ENCODE measurements around the gene SEC22A. TPM values are rescaled to one million over a fixed set of nuclear protein-coding genes. Genes with fewer than 3 reads are reported as not detected.

The SEC22A gene
- total and polyA plus RNA-seq, 12 donors = 2.9 to 13.6 (median 10.0) TPM

- WGBS, 2 donors = 39 to 41% methylated on average over 10 of the region's 10 CpGs
- Histone ChIP-seq H3K36me3 (no peaks in the 10 kb centered on the region), H3K9me3 (peaks cover 0 to 6% (median 0%) of the 10 kb centered on the region in 11 donors), H3K27ac (no peak overlapping the region), H3K4me3 (no peak overlapping the region), H3K27me3 (no peaks in the 10 kb centered on the region), H3K4me1 (peaks cover 0 to 14% (median 7%) of the 10 kb centered on the region in 9 donors)
- TF ChIP-seq, protein P1, sequence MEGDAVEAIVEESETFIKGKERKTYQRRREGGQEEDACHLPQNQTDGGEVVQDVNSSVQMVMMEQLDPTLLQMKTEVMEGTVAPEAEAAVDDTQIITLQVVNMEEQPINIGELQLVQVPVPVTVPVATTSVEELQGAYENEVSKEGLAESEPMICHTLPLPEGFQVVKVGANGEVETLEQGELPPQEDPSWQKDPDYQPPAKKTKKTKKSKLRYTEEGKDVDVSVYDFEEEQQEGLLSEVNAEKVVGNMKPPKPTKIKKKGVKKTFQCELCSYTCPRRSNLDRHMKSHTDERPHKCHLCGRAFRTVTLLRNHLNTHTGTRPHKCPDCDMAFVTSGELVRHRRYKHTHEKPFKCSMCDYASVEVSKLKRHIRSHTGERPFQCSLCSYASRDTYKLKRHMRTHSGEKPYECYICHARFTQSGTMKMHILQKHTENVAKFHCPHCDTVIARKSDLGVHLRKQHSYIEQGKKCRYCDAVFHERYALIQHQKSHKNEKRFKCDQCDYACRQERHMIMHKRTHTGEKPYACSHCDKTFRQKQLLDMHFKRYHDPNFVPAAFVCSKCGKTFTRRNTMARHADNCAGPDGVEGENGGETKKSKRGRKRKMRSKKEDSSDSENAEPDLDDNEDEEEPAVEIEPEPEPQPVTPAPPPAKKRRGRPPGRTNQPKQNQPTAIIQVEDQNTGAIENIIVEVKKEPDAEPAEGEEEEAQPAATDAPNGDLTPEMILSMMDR (IDR thresholded peaks at IDR 0.05) = peak in 6 of 9 donors; percentile 15 to 53 (median 29)
- intact Hi-C loops (cut with DNase I) = no loop called here
- DNase-seq = peak; percentile 12 to 15
- peak in 3 of 8 donors; percentile 52 to 64 (median 61) for ATAC-seq
These were observed 7.2 kb upstream of the SEC22A start for GRCh38 chr3:123194552-123194951.

DNA sequence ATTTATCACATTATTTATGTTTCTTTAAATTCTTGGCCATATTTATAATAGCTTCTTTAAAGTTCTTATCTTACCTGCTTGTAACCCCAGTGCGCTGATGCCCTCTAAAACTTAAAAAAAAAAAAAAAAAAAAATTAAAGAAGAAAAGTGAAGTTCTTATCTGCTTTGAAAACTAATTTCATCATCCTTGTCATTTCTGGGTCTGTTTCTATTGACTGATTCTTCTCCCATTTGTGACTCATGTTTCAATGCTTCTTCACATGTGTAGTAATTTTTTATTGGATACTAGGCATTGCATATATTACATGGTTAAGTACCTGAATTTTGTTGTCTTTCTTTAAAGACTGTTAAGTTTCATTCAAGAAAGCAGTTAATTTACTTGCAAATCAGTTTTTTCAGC is 3.4 kb upstream of the SEC22A start:
- peaks cover 0 to 25% (median 19%) of the 10 kb centered on the region in 9 donors for H3K4me1 ChIP-seq
- TF ChIP-seq, protein P1 (IDR thresholded peaks at IDR 0.05) = no peak
- no peak for DNase-seq
- intact Hi-C loops (cut with DNase I) = no loop called here
- H3K27me3 ChIP-seq = no peaks in the 10 kb centered on the region
- H3K9me3 ChIP-seq = peaks cover 0 to 6% (median 0%) of the 10 kb centered on the region in 11 donors
- ATAC-seq = no peak
- 93 to 100% methylated on average over 1 of the region's 1 CpG for WGBS, 2 donors
- H3K36me3 ChIP-seq = no peaks in the 10 kb centered on the region
- H3K27ac ChIP-seq = no peak overlapping the region
- no peak overlapping the region for H3K4me3 ChIP-seq

- intact Hi-C loops (cut with DNase I) = loop anchor here in 1 of 10 donors (10.0 kb wide), 1 partner anchor 166 kb away; no protein-coding TSS in a partner anchor
- ATAC-seq = no peak
- WGBS, 2 donors = 3 to 5% methylated on average over 6 of the region's 6 CpGs
These were observed 553 bp upstream of the SEC22A start for GRCh38 chr3:123201223-123201556.

GRCh38 chr3:123202451-123202850 is 708 bp downstream of the SEC22A start:
- intact Hi-C loops (cut with DNase I) = loop anchor here in 1 of 10 donors (10.0 kb wide), 1 partner anchor 168 kb away; no protein-coding TSS in a partner anchor
- H3K4me1 ChIP-seq = peaks cover 0 to 21% (median 15%) of the 10 kb centered on the region in 9 donors
- H3K27me3 ChIP-seq = no peaks in the 10 kb centered on the region
- ATAC-seq (no peak), DNase-seq (no peak)
- peak overlapping the region in 9 of 10 donors; percentile 78 to 95 (median 86) for H3K27ac ChIP-seq
- no peaks in the 10 kb centered on the region for H3K36me3 ChIP-seq
- H3K4me3 ChIP-seq = peak overlapping the region; percentile 78 to 100 (median 94)
- WGBS, 2 donors = 2 to 3% methylated on average over 7 of the region's 7 CpGs
- H3K9me3 ChIP-seq = peaks cover 0 to 6% (median 0%) of the 10 kb centered on the region in 11 donors
- TF ChIP-seq, protein P1 (IDR thresholded peaks at IDR 0.05) = no peak

More at GRCh38 chr3:123201223-123201556, 553 bp upstream of the SEC22A start:
- Histone ChIP-seq H3K27me3 (no peaks in the 10 kb centered on the region), H3K9me3 (peaks cover 0 to 6% (median 0%) of the 10 kb centered on the region in 11 donors), H3K4me3 (peak overlapping the region; percentile 78 to 100 (median 94)), H3K4me1 (peaks cover 0 to 21% (median 15%) of the 10 kb centered on the region in 9 donors), H3K27ac (peak overlapping the region in 9 of 10 donors; percentile 51 to 95 (median 86)), H3K36me3 (no peaks in the 10 kb centered on the region)
- TF ChIP-seq, protein P1 (IDR thresholded peaks at IDR 0.05) = no peak
- no peak for DNase-seq
